Upper lobe of right lung (tissue), 1 donor: ENCODE measurements around the gene NRP2. TPM values are rescaled to one million over a fixed set of nuclear protein-coding genes. Genes with fewer than 3 reads are reported as not detected.

Source experiments
- ATAC-seq: fragments of 200-7000 bp; cut with Tn5 transposase; one replicate; pipeline ENCODE4 v1.9.1; 2020; ENCODE audit warnings: mild to moderate bottlenecking, moderate library complexity
- DNase-seq: peaks from one replicate; pipeline ENCODE4 v3.0.0-alpha.2; 2020
- H3K27ac ChIP-seq: fragments of 200-600 bp; one replicate; pipeline ENCODE4 v1.8.0; 2022
- H3K27me3 ChIP-seq: fragments of 200-600 bp; one replicate; pipeline ENCODE4 v1.8.0; 2022; ENCODE audit warnings: mild to moderate bottlenecking
- H3K36me3 ChIP-seq: fragments of 200-600 bp; one replicate; pipeline ENCODE4 v1.8.0; 2022
- H3K4me1 ChIP-seq: fragments of 200-600 bp; one replicate; pipeline ENCODE4 v1.8.0; 2022
- H3K4me3 ChIP-seq: fragments of 200-600 bp; one replicate; pipeline ENCODE4 v1.8.0; 2022; ENCODE audit warnings: mild to moderate bottlenecking
- H3K9me3 ChIP-seq: fragments of 200-600 bp; one replicate; pipeline ENCODE4 v1.8.0; 2022
- CTCF ChIP-seq: fragments of 200-600 bp; IDR thresholded peaks from one replicate; pipeline ENCODE4 v1.8.0; 2022; ENCODE audit warnings: antibody characterized with exemption
- intact Hi-C: fragments of 100-400 bp; cut with DNase I; formaldehyde crosslinking; loops from one replicate; pipeline ENCODE4 v1.11.0; 2022
- total RNA-seq: library from RNA; stranded (reverse); fragmentation: NEBNext Ultra II Directional; extraction: Animal tissue kit (Norgen Biotek cat#: 25700); gene quantifications from one replicate; pipeline ENCODE4 v1.2.1, GENCODE V29; 2021
- donor health status: DM: no; HTN: yes; CAD: no; lungs with severe emphysema.

NRP2 gene
- total RNA-seq, 1 donor from 2014 or later, result 75.3 TPM

GRCh38 chr2:205754285-205754923 is 72.1 kb downstream of the NRP2 start:
- TF ChIP-seq CTCF, result no peak
- Histone ChIP-seq H3K36me3 (peaks cover 44% of the 10 kb centered on the region), H3K27ac (peak overlapping the region; percentile 8), H3K9me3 (no peaks in the 10 kb centered on the region), H3K4me1 (peaks cover 20% of the 10 kb centered on the region), H3K4me3 (no peak overlapping the region), H3K27me3 (no peaks in the 10 kb centered on the region)
- intact Hi-C loops, result no loop called here
- DNase-seq, result no peak
- ATAC-seq, result no peak

GRCh38 chr2:205754924-205755321 is 72.6 kb downstream of the NRP2 start:
- Histone ChIP-seq H3K27me3 (no peaks in the 10 kb centered on the region), H3K9me3 (no peaks in the 10 kb centered on the region), H3K4me1 (peaks cover 20% of the 10 kb centered on the region), H3K27ac (peak overlapping the region; percentile 8), H3K4me3 (no peak overlapping the region), H3K36me3 (peaks cover 43% of the 10 kb centered on the region)
- DNase-seq (no peak), ATAC-seq (peak; percentile 45)
- no peak for TF ChIP-seq CTCF
- intact Hi-C loops, result no loop called here

GRCh38 chr2:205755923-205756322 is 73.6 kb downstream of the NRP2 start:
- Histone ChIP-seq H3K4me1 (peaks cover 20% of the 10 kb centered on the region), H3K27me3 (no peaks in the 10 kb centered on the region), H3K9me3 (no peaks in the 10 kb centered on the region), H3K27ac (peak overlapping the region; percentile 52), H3K36me3 (peaks cover 47% of the 10 kb centered on the region), H3K4me3 (no peak overlapping the region)
- DNase-seq, result no peak
- no peak for TF ChIP-seq CTCF
- no peak for ATAC-seq
- intact Hi-C loops, result no loop called here

- Histone ChIP-seq H3K4me3 (no peak overlapping the region), H3K27ac (no peak overlapping the region), H3K27me3 (no peaks in the 10 kb centered on the region), H3K36me3 (peaks cover 51% of the 10 kb centered on the region), H3K4me1 (peaks cover 20% of the 10 kb centered on the region), H3K9me3 (no peaks in the 10 kb centered on the region)
- DNase-seq, result no peak
- no peak for TF ChIP-seq CTCF
- intact Hi-C loops, result no loop called here
- ATAC-seq, result no peak
Observed at GRCh38 chr2:205757271-205757670, 75.0 kb downstream of the NRP2 start.

- Histone ChIP-seq H3K4me3 (no peak overlapping the region), H3K4me1 (peaks cover 20% of the 10 kb centered on the region), H3K36me3 (peaks cover 48% of the 10 kb centered on the region), H3K27ac (peak overlapping the region; percentile 30), H3K27me3 (no peaks in the 10 kb centered on the region), H3K9me3 (no peaks in the 10 kb centered on the region)
- DNase-seq (no peak), ATAC-seq (peak; percentile 19)
- TF ChIP-seq CTCF, result no peak
- intact Hi-C loops, result no loop called here
Observed at GRCh38 chr2:205758051-205758450, 75.8 kb downstream of the NRP2 start.

GRCh38 chr2:205758500-205758899 is 76.2 kb downstream of the NRP2 start:
- Histone ChIP-seq H3K36me3 (peaks cover 43% of the 10 kb centered on the region), H3K9me3 (no peaks in the 10 kb centered on the region), H3K27ac (no peak overlapping the region), H3K4me1 (peaks cover 24% of the 10 kb centered on the region), H3K4me3 (no peak overlapping the region), H3K27me3 (no peaks in the 10 kb centered on the region)
- ATAC-seq (no peak), DNase-seq (no peak)
- TF ChIP-seq CTCF, result no peak
- intact Hi-C loops, result no loop called here
